ENCODE results near the gene UTP18.
"Not testable (repeated sequence)": the region's sequence is repeated elsewhere in the genome, so short reads cannot be mapped to it uniquely, and the experiment has no call there.

Gene UTP18

DNA sequence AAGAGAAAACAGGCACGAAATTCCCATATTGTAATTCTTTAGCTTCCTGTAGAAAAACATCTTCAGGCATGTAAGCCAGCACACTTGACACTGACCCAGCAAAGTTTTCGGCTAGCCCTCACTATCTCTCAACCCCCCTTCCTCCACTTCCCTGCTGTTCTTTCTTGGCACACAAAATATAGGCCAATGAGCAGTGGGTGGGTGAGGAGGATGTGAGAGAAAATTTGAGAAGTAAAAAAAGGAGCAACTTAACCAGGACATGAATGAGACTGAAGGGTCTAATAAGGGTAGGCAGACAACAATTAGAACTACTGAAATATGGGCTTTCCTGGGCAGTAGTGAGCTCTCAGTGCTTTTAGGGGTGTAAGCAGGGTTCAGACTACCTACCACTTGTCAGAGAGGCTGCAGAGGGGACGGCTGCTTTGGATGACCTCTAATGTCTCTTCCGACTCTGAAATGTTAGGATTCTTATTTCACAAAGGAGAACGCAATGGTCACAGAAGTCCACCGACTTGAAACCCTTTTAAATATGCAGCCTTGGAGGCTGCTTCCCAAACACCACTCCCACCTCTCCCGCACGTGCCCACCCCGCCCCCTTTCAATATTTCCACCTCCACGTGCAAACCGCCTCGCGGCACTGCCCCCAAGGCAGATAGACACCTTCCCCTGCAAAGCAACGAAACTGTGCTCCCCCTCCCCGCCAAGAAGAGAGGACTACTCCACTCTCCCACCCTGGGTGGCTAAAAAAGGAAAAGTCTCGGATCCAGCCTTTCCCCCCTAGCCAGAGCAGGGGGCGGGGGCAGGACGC lies 1.4 kb upstream of the UTP18 start:
- DNase-seq (ENCODE audit: low read depth in 2 of 2) = no peak

DNA sequence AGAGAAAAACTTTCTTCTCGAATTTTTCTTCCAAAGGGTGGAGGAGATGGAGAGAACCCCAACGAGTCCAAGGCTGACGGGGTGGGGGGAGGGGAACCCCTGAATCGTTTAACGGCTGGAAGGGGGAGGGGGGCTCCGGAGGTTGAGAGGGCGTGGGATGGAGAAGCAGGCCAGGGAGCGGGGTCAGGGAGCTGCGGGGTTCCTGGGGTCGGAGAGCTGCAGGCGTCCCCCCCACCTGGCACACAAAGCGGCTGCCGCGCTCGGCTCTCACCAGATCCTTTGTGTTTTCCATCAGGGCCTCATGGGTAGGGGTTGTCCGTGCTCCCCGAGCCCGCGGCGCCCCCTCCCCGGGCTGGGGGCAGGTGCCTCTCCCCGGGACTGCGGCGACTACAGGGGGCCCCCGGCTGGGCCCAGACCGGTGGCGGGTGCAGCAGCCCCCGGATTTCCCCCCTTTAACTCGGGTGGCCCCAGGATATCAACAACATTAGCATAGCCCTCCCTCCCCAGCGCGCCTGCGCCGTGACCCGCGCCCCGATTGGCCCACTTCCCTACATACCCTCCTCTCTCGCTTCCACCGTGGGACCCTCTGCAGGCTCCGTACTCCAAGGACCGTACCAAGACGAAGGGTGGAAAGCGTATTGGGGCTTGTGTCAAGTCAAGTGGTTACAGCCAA lies 646 bp upstream of the UTP18 start, which contains the start of gene MBTD1:
Gene MBTD1, minus strand, starts transcription at position 486 of the 673 bp plus-strand sequence. CDS start 34,888 bp downstream, outside the sequence.
- DNase-seq (ENCODE audit: low read depth in 2 of 2) = peak; percentile 93 to 94

DNA sequence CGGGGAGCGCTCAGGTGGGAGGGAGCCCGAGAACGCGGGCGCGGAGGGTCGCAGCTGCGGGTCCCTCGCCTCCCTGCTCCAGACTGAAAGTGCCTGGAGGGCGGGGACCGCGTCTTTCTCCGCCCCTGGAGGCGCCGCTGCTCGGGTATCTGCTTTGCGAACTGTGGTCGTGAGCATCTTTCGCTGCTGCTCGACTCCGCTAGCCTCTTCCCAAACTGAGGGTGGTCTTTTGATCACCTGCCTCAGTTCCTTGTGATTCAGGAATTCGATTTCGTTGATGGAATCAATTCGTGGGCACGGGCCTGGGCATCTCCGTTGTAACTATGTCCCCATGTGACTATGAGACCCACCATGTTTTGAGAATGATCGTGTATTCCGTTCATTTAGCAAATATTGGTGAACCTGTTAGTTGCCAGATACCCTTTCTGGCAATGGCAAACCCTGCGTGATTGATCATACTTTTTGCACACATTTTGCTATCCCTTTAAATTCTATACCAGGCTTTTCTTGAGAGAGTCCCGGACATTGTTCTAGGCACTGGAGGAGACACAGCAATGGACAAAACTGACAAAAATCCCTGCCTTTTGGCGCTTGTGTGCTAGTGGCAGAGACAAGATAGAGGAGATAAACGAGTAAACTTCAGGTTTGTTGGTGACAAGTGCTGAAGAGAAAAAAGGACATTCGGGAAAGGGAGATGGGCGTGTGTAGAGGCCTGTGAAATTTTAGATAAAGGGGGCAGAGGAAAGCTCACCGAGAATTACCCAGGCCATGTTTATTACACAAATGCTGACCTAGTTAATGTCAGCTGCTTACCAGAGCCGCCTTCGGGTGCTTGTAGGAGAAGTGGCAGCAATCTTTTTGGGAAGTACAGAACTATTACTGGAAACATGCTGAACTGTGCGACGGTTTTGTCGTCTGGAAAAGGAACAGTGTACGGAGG lies 948 bp downstream of the UTP18 start:
- DNase-seq (ENCODE audit: low read depth in 2 of 2) = no peak

DNA sequence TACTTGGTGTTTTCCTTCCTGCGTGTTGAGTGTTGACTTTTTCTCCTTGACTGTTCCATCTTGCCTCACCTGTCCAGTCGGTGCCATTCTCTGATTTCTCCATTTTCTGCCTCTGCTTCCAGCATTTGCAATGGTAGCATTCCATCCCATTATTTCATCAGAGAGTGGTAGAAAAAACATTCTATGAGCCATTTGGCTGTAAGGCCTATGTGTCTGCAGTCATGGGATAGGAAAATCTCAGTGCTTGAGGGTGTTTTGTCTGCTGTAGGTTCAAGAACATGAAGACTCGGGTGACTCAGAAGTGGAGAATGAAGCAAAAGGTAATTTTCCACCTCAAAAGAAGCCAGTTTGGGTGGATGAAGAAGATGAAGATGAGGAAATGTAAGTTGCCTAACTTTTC lies 2.7 kb downstream of the UTP18 start:
- no peak for DNase-seq (ENCODE audit: low read depth in 2 of 2)

DNA sequence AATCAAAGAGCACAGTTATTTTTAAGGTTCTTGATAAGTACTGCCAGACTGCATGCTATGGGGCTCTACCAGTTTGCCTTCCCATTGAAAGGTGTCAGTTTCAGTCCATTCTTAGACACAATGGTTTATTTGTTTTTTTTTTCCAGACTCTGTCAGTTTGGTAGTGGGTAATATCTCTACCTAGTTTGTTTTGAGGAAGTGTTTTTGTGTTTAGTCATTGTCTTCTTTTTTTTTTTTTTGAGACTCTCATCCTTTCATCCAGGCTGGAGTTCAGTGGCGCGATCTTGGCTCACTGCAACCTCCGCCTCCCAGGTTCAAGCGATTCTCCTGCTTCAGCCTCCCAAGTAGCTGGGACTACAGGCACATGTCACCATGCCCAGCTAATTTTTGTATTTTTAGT lies 4.1 kb downstream of the UTP18 start:
- not testable (repeated sequence) for DNase-seq (ENCODE audit: low read depth in 2 of 2)

DNA sequence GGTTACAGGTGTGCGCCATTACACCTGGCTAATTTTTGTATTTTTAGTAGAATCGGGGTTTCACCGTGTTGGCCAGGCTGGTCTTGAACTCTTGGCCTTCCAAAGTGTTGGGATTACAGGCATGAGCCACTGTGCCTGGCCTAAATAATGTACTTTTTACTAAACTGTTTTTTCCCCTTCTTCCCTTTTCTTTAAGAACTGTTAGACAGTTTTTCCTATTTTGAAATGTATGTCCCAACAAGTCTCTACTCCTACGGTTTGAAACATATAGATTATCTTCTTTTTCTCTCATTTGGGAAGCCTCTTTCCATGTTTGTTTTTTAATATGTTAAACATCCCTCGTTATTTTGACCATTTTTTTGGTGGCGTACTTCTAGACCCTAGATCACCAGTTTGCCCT lies 9.6 kb downstream of the UTP18 start:
- DNase-seq (ENCODE audit: low read depth in 2 of 2) = no peak

DNA sequence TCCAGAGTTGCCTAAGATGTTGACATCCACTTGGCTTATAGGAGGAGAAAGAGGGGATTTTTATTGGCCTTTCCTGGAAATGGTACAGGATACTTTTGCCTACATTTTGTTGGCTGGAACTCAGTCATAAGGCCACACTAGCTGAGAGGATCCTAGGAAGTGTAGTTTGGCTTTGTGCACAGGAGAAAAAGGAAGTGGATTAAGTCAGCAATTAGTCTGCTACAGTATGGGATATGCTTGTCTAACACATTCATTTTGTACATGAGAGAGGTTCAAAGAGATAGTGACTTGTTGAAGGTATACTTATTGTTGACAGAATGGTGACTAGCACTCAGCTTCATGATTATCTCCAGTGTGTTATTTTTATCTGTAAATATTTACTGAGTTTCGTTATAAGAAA lies 10.3 kb downstream of the UTP18 start:
- DNase-seq (ENCODE audit: low read depth in 2 of 2) = no peak

DNA sequence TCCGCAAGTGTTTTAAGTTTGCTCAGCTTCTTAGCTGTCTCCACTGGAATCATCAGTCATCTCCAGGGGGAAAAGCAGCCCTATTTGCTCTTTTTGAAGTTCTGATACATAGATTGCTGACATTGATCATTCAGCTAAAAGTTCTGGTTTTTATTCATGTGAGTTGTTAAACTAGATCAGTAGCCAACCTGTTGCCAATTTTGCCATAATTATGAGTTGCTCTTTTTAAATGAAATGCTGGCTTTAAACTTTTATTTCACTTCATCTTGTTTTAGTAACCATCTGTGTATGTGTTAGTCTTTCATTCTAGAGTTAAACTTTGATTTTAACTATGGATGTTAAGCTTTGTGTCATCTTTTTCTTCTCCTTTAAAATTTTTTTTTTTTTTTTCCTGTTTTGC lies 12.5 kb downstream of the UTP18 start:
- DNase-seq (ENCODE audit: low read depth in 2 of 2) = no peak

DNA sequence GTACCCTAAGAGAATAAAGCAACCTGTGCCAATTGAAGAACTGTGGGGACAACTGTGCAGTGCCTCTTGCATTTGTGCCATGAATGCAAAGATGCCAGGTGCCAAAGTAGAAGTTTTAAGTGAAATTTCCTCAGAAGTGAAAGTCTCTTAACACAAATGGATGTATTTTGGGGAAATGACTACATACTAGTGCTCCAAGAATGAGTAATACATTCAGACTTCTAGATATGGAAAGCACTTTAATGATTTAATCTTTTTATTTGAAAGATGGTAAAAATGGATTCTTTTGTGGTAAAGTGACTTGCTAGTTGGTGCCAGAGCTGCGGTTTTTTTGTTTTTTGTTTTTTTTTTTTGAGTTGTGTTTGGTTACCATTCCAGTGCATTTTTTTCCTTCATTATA lies 15.0 kb downstream of the UTP18 start:
- peak; percentile 56 to 68 for DNase-seq (ENCODE audit: low read depth in 2 of 2)

DNA sequence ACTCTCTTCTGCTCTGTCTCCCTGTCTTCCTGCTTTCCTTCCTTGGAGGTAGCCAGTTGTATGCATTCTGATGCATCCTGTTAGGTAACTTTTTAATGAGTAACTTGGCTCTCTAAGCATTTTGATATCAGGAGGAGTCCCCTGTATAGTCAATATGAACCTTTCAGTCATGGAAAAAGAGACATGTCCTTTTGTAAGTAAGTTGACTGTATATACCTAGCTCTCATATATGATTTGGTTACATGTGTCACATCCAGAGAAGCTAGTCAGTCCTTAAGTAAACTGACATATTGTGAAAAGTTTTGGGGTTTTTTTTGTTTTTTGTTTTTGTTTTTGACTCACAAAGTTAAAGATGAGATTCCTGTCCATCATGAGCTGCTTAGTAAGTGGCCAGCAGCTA lies 18.8 kb downstream of the UTP18 start:
- no peak for DNase-seq (ENCODE audit: low read depth in 2 of 2)

DNA sequence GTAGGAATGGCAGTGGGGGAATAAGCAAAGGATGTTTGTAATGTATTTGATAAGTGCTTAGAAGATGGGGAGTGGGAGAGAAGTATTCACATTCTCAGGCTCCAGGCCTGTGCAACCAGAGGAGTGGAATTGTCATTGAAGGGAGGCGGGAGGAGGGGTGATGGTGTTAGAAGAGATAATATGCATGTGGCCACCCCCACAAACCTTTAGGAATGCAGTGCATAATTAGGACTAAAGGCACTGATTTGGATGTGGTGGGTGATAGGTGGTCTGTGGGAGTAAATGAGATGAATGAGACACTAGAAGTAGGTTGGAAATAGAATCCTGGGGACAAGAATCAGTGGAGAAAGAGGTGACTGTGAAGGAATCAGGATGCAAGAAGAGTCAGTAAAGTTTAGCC lies 27.1 kb downstream of the UTP18 start:
- DNase-seq (ENCODE audit: low read depth in 2 of 2) = no peak

DNA sequence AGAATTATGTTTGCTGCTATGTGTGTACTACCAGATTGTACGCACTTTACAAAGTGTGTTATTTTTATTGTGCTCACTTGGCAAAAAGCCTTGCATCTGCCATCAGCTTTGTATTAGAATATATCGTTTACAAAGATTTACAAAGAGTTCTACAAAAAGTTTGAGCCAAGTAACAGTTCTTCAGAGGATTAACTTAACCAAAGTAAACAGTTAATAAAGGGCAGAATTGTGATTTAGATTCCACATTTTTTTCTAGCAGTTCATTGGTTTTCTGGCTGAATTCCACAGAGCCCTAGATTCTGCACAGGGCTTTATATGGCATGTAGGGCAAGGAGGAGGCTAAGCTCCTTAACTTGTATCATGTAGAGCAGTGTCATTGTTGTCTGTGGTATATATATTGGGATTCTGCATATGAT lies 29.4 kb downstream of the UTP18 start:
- DNase-seq (ENCODE audit: low read depth in 2 of 2) = no peak

DNA sequence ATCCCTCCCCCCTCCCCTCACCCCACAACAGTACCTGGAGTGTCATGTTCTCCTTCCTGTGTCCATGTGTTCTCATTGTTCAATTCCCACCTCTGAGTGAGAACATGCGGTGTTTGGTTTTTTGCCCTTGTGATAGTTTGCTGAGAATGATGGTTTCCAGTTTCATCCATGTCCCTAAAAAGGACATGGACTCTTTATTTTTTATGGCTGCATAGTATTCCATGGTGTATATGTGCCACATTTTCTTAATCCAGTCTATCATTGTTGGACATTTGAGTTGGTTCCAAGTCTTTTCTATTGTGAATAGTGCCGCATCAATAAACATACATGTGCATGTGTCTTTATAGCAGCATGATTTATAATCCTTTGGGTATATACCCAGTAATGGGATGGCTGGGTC lies 34.0 kb downstream of the UTP18 start:
- not testable (repeated sequence) for DNase-seq (ENCODE audit: low read depth in 2 of 2)

DNA sequence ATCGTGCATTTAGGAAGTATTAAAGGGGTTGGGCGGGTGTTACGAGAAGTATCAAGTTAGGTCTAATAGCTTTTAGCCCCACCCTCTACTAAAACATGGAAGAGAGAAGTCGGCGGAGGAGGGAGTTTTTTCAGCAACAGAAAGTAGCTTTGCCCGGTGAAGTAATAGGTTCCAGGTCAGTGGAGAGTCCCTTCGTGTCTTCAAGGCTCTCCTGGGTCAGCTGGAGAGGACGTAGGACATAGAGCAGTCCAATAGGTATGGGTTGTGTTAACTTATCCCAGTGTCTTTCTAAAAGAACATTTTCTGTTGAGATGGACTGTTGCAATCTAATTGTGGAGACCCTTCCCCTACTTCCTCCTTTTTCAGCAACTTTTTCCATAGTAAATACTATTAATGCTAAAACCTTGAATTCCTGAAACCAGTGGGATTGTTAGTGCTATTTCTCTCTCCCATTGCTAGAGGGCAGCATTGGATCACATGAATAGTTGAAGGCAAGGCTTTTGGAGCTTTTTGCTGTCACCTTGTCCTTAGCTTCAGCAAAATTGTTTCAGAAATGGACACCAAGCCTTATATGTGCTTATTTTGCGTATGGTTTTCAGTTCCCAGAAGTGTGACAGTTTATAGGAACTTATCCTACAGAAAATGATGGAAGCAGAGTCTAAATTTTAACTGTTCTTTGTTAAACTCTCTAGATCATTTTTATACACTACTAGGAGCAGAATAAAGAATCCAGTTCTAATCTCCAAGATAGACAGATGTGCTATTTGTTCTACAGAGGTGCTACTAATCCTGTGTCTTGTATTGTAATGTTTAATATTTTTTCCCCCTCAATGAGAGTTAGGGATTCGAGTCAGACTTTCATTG lies 38.4 kb downstream of the UTP18 start:
- no peak for DNase-seq (ENCODE audit: low read depth in 2 of 2)

DNA sequence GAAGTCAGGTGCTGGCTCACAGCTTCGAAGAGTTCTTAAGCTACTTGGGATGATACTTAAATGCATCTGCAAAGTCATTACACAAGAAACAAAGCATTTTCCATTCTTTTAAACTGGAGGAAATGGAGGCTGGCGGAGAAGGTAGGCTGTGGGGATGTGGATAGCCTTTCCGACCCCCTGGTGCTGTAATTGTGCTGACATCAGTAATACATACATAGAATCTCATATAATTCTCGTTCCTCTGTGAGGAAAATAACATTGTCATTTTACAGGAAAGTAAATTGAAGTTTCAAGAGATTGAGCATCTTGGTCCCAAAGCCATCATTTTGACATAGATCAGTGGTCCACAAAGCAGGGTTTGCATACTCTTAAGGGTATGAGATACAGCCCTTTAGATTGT lies 39.5 kb downstream of the UTP18 start:
- no peak for DNase-seq (ENCODE audit: low read depth in 2 of 2)

DNA sequence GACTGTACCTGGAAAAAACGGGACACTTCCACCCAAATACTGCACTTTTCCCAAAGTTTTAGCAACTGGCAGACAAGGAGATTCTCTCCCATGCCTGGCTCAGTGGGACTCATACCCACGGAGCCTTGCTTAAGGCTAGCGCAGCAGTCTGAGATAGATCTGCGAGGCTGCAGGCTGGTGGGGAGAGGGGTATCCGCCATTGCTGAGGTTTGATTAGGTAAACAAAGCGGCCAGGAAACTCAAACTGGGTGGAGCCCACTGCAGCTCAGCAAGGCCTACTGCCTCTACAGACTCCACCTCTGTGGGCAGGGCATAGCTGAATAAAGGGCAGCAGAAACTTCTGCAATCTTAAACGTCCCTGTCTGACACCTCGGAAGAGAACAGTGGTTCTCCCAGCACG lies 44.8 kb downstream of the UTP18 start:
- no peak for DNase-seq (ENCODE audit: low read depth in 2 of 2)

DNA sequence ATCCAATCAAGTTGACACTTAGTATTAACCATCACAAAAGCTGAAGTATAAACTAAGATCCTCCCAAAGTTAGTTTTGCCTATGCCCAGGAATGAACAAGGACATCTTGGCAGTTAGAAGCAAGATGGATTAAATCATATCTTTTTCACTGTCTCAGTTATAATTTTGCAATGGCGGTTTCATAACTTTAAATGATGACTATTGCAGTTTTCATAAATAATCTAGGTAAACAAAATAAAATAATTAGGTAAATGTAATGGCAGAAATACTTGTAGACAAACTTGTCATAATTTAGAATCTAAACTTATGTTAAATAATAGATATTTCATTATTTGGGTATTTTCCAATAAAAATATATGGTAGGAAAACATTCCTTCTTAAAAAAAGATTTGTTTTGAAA lies 51.7 kb downstream of the UTP18 start:
- not testable (repeated sequence) for DNase-seq (ENCODE audit: low read depth in 2 of 2)

DNA sequence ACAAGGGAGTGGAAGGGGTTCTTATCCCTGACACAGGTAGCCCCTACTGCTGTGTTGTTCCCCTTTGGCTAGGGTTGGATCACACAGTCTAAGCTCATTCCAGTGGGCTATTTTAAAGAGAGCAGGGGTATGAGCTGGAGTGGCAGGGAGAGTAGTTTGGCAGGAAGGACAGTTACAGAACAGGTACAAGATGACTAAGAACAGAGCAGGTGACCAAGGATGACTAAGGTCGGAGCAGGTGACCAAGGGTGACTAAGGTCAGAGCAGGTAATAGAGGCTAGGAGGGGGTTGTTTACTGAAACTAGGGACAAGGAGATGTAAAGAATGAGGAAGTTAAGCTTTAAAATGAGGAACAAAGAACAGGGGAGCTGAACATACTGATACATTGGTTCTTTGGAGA lies 58.8 kb downstream of the UTP18 start:
- no peak for DNase-seq (ENCODE audit: low read depth in 2 of 2)

DNA sequence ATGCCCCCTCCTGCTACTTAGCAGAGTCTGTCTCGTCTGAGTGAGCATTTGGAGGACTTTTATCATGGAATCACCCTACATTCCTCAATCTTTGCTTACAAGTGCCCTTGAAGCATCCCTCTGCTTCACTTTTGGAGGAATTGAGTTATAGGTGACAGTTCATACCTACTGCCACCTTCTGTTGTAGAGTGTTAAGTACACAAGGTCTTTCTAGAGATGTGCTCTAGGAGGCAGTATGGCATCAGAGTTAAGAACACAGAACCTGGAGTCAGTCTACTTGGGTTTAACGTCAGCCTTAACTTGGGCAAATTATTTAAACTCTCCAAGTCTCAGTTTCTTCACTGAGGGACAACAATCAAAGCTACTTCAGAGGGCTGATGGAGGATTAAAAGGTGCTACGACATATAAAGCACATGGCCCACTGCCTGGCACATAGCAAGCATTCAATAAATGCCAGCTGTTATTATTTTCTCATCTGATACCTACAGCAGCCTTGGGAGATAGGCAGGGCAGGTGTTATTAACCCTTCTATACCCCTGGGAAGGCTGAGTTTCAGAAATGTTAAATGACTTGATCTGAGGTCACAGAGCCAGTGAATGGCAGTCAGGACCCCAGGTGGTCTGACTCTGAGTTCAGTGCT lies 62.2 kb downstream of the UTP18 start:
- no peak for DNase-seq (ENCODE audit: low read depth in 2 of 2)

DNA sequence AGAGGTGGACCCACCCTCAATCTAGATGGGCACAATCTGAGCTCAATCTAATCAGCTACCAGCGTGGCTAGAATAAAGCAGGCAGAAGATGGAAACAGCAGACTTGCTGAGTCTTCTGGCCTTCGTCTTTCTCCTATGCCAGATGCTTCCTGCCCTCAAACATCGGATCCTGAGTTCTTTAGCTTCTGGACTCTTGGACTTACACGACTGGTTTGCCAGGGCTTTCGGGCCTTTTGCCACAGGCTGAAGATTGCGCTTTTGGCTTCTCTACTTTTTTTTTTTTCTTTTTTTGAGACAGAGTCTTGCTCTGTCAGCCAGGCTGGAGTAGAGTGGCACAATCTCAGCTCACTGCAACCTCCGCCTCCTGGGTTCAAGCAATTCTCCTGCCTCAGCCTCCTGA lies 65.1 kb downstream of the UTP18 start:
- DNase-seq (ENCODE audit: low read depth in 2 of 2) = no peak

All from fibroblast of skin of left biceps (primary cell).